Measurements from ENCODE around the gene GBA3. TPM values are rescaled to one million over a fixed set of nuclear protein-coding genes. Genes with fewer than 3 reads are reported as not detected.

The GBA3 gene
- total and polyA plus RNA-seq, 2 experiments from 2014 or later, result not detected

GRCh38 chr4:22787753-22788375 lies 95.1 kb downstream of the GBA3 start:
- DNase-seq (ENCODE audit: low spot score) (no peak), ATAC-seq (no peak)
- Histone ChIP-seq H3K79me2 (replicated peaks; ENCODE audit: insufficient read depth) (no peaks in the 10 kb centered on the region), H3K9me2 (ENCODE audit: insufficient read depth) (peaks cover 3% of the 10 kb centered on the region), H3K4me3 (no peak overlapping the region), H3F3A (replicated peaks; ENCODE audit: low read depth) (no peaks in the 10 kb centered on the region), H3K4me2 (no peak overlapping the region), H3K4me1 (ENCODE audit: insufficient read depth) (no peaks in the 10 kb centered on the region), H3K27me3 (ENCODE audit: insufficient read depth) (no peaks in the 10 kb centered on the region), H3K27ac (ENCODE audit: low read depth) (no peak overlapping the region), H2AFZ (no peak overlapping the region), H4K20me1 (replicated peaks; ENCODE audit: insufficient read depth) (no peaks in the 10 kb centered on the region), H3K36me3 (ENCODE audit: insufficient read depth) (no peaks in the 10 kb centered on the region)
- H3K36me3 Mint-ChIP-seq (ENCODE audit: low read depth), result no peaks in the 10 kb centered on the region
- no peak overlapping the region for H3K27ac Mint-ChIP-seq
- H3K27me3 Mint-ChIP-seq (ENCODE audit: insufficient read depth, low read depth, poor library complexity), result no peaks in the 10 kb centered on the region
- H3K9me3 Mint-ChIP-seq, result no peaks in the 10 kb centered on the region
- no peak overlapping the region for H3K4me3 Mint-ChIP-seq
- H3K4me1 Mint-ChIP-seq, result no peaks in the 10 kb centered on the region
- TF ChIP-seq REST (IDR thresholded peaks at IDR 0.05; ENCODE audit: unreplicated experiment) (no peak), POLR2AphosphoS5 (IDR thresholded peaks at IDR 0.05; ENCODE audit: low read depth) (no peak)

GRCh38 chr4:22790631-22791030 lies 97.9 kb downstream of the GBA3 start:
- H3K9me3 Mint-ChIP-seq, result no peaks in the 10 kb centered on the region
- TF ChIP-seq REST (IDR thresholded peaks at IDR 0.05; ENCODE audit: unreplicated experiment) (no peak), CTCF (conservative IDR thresholded peaks at IDR 0.05; ENCODE audit: low read depth in 2 of 2) (no peak), EZH2phosphoT487 (IDR thresholded peaks at IDR 0.05; ENCODE audit: unreplicated experiment) (no peak)
- TF ChIP-seq, protein P1, sequence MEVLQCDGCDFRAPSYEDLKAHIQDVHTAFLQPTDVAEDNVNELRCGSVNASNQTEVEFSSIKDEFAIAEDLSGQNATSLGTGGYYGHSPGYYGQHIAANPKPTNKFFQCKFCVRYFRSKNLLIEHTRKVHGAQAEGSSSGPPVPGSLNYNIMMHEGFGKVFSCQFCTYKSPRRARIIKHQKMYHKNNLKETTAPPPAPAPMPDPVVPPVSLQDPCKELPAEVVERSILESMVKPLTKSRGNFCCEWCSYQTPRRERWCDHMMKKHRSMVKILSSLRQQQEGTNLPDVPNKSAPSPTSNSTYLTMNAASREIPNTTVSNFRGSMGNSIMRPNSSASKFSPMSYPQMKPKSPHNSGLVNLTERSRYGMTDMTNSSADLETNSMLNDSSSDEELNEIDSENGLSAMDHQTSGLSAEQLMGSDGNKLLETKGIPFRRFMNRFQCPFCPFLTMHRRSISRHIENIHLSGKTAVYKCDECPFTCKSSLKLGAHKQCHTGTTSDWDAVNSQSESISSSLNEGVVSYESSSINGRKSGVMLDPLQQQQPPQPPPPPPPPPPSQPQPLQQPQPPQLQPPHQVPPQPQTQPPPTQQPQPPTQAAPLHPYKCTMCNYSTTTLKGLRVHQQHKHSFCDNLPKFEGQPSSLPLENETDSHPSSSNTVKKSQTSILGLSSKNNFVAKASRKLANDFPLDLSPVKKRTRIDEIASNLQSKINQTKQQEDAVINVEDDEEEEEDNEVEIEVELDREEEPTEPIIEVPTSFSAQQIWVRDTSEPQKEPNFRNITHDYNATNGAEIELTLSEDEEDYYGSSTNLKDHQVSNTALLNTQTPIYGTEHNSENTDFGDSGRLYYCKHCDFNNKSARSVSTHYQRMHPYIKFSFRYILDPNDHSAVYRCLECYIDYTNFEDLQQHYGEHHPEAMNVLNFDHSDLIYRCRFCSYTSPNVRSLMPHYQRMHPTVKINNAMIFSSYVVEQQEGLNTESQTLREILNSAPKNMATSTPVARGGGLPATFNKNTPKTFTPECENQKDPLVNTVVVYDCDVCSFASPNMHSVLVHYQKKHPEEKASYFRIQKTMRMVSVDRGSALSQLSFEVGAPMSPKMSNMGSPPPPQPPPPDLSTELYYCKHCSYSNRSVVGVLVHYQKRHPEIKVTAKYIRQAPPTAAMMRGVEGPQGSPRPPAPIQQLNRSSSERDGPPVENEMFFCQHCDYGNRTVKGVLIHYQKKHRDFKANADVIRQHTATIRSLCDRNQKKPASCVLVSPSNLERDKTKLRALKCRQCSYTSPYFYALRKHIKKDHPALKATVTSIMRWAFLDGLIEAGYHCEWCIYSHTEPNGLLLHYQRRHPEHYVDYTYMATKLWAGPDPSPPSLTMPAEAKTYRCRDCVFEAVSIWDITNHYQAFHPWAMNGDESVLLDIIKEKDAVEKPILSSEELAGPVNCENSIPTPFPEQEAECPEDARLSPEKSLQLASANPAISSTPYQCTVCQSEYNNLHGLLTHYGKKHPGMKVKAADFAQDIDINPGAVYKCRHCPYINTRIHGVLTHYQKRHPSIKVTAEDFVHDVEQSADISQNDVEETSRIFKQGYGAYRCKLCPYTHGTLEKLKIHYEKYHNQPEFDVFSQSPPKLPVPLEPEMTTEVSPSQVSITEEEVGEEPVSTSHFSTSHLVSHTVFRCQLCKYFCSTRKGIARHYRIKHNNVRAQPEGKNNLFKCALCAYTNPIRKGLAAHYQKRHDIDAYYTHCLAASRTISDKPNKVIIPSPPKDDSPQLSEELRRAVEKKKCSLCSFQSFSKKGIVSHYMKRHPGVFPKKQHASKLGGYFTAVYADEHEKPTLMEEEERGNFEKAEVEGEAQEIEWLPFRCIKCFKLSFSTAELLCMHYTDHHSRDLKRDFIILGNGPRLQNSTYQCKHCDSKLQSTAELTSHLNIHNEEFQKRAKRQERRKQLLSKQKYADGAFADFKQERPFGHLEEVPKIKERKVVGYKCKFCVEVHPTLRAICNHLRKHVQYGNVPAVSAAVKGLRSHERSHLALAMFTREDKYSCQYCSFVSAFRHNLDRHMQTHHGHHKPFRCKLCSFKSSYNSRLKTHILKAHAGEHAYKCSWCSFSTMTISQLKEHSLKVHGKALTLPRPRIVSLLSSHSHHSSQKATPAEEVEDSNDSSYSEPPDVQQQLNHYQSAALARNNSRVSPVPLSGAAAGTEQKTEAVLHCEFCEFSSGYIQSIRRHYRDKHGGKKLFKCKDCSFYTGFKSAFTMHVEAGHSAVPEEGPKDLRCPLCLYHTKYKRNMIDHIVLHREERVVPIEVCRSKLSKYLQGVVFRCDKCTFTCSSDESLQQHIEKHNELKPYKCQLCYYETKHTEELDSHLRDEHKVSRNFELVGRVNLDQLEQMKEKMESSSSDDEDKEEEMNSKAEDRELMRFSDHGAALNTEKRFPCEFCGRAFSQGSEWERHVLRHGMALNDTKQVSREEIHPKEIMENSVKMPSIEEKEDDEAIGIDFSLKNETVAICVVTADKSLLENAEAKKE (CRISPR knock-in tag; IDR thresholded peaks at IDR 0.05), result no peak

More at GRCh38 chr4:22790631-22791030, 97.9 kb downstream of the GBA3 start:
- no peaks in the 10 kb centered on the region for H3F3A ChIP-seq (replicated peaks; ENCODE audit: low read depth)
- no peaks in the 10 kb centered on the region for H4K20me1 ChIP-seq (replicated peaks; ENCODE audit: insufficient read depth)
- Mint-ChIP-seq H3K27ac (no peak overlapping the region), H3K36me3 (ENCODE audit: low read depth) (no peaks in the 10 kb centered on the region), H3K27me3 (ENCODE audit: insufficient read depth, low read depth, poor library complexity) (no peaks in the 10 kb centered on the region), H3K4me1 (no peaks in the 10 kb centered on the region), H3K4me3 (no peak overlapping the region)
- no peaks in the 10 kb centered on the region for H3K36me3 ChIP-seq (ENCODE audit: insufficient read depth)
- ATAC-seq (no peak), DNase-seq (ENCODE audit: low spot score) (no peak)
- no peak overlapping the region for H2AFZ ChIP-seq
- H3K4me1 ChIP-seq (ENCODE audit: insufficient read depth), result no peaks in the 10 kb centered on the region
- no peaks in the 10 kb centered on the region for H3K79me2 ChIP-seq (replicated peaks; ENCODE audit: insufficient read depth)
- no peak overlapping the region for H3K4me3 ChIP-seq
- H3K27ac ChIP-seq (ENCODE audit: low read depth), result no peak overlapping the region
- no peaks in the 10 kb centered on the region for H3K27me3 ChIP-seq (ENCODE audit: insufficient read depth)
- no peak overlapping the region for H3K4me2 ChIP-seq
- H3K9me2 ChIP-seq (ENCODE audit: insufficient read depth), result peaks cover 7% of the 10 kb centered on the region; the same call in 1 of the 2 replicates
